Loucy (cell line): ENCODE data around the gene IQCN.

Experiments used
- H2AFZ ChIP-seq: fragments of 200-600 bp; sonication (generic); 2 replicates; pipeline ENCODE4 v1.6.0; 2016; ENCODE audit warnings: antibody characterized with exemption, mild to moderate bottlenecking, low read length, moderate library complexity
- H3F3A ChIP-seq: fragments of 200-600 bp; 2 replicates; pipeline ENCODE4 v1.6.0; 2016; ENCODE audit warnings: antibody characterized with exemption, low read depth, mild to moderate bottlenecking
- H3K27me3 ChIP-seq: fragments of 200-600 bp; sonication (generic); 2 replicates; pipeline ENCODE4 v1.6.1; 2014; ENCODE audit warnings: low read length, mild to moderate bottlenecking; ENCODE audit not compliant: insufficient read depth, poor library complexity, severe bottlenecking
- H3K36me3 ChIP-seq: fragments of 200-600 bp; sonication (generic); 2 replicates; pipeline ENCODE4 v1.6.1; 2016; ENCODE audit warnings: low read length; ENCODE audit not compliant: insufficient read depth
- H3K4me1 ChIP-seq: fragments of 200-600 bp; sonication (generic); 2 replicates; pipeline ENCODE4 v1.5.1; 2014; ENCODE audit warnings: low read length, mild to moderate bottlenecking; ENCODE audit not compliant: insufficient read depth, poor library complexity, severe bottlenecking
- H3K4me2 ChIP-seq: fragments of 200-600 bp; sonication (generic); 2 replicates; pipeline ENCODE4 v1.6.0; 2014; ENCODE audit warnings: antibody characterized with exemption, low read length, low read depth, mild to moderate bottlenecking; ENCODE audit not compliant: poor library complexity, severe bottlenecking
- H3K4me3 ChIP-seq: fragments of 200-600 bp; sonication (generic); 2 replicates; pipeline ENCODE4 v1.5.1; 2014; ENCODE audit warnings: low read length, mild to moderate bottlenecking, mixed read lengths; ENCODE audit not compliant: poor library complexity, severe bottlenecking
- H3K79me2 ChIP-seq: fragments of 200-600 bp; sonication (generic); 2 replicates; pipeline ENCODE4 v1.6.1; 2014; ENCODE audit warnings: low read length; ENCODE audit not compliant: insufficient read depth
- H3K9ac ChIP-seq: fragments of 200-600 bp; sonication (generic); 2 replicates; pipeline ENCODE4 v1.6.0; 2014; ENCODE audit warnings: mild to moderate bottlenecking, low read depth, low read length, moderate library complexity; ENCODE audit not compliant: poor library complexity, severe bottlenecking
- H3K9me2 ChIP-seq: fragments of 200-600 bp; sonication (generic); replicated peaks from 2 replicates; pipeline ENCODE4 v1.6.1; 2016; ENCODE audit warnings: low read depth, low read length, mixed read lengths
- H3K9me3 ChIP-seq: fragments of 200-600 bp; sonication (generic); 2 replicates; pipeline ENCODE4 v1.6.1; 2014; ENCODE audit warnings: mild to moderate bottlenecking, antibody characterized with exemption, low read length, low read depth; ENCODE audit not compliant: insufficient read depth
- H4K20me1 ChIP-seq: fragments of 200-600 bp; sonication (generic); 2 replicates; pipeline ENCODE4 v1.6.0; 2014; ENCODE audit warnings: antibody characterized with exemption, low read length, mild to moderate bottlenecking; ENCODE audit not compliant: insufficient read depth, poor library complexity, severe bottlenecking
- EZH2phosphoT487 ChIP-seq: fragments of 200-600 bp; IDR thresholded peaks from 2 replicates; pipeline ENCODE4 v1.6.1; 2018; ENCODE audit warnings: antibody characterized with exemption, mild to moderate bottlenecking, moderate library complexity, borderline replicate concordance
- TF ChIP-seq, protein P1 (sequence below): fragments of 200-600 bp; sonication (generic); conservative IDR thresholded peaks from 2 replicates; pipeline ENCODE4 v1.5.1; 2014; ENCODE audit warnings: mild to moderate bottlenecking, antibody characterized with exemption, low read length

Gene IQCN

DNA sequence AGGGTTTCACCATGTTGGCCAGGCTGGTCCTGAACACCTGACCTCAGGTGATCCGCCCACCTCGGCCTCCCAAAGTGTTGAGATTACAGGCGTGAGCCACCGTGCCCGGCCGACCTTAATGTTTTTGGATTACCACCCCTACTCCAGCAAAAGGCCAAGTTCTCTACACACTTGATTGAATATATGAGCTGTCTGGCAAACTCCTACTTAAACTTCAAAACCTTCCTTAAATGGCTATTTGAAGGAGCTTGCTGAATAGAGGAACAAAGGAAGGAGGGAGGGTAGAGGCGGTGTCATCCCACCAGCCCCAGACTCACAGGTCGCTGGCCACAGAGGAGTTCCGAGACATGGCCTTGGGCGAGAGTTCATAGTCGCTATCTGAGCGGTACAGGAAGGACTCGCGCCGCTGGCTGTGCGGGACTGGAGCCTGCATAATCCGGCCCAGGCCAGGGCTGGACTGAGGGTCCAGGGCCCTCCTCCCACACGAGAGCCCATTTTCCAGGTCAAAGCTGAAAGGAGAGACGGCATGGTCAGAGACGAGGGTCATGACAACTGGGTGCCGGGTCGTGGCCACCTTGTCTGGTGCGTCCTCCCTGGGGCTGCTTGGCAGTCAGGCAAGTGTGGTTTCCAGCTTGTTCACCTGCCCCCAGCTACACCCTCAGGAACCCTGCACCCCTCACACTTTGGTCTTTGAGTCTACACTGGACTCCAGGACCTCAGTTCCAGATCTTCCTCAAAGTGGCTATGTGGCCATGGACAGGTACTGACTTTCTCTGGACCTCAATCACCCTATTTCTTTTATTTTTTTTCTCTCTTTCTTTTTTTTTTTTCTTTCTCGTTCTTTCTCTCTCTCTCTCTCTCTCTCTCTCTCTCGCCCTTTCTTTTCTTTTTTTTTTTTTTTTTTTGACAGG is 52.2 kb downstream of the IQCN start:
- no peaks in the 10 kb centered on the region for H3K9me3 ChIP-seq
- no peaks in the 10 kb centered on the region for H3K36me3 ChIP-seq
- H3F3A ChIP-seq: no peaks in the 10 kb centered on the region
- no peaks in the 10 kb centered on the region for H3K79me2 ChIP-seq
- no peak overlapping the region for H3K9ac ChIP-seq
- H3K4me1 ChIP-seq: no peaks in the 10 kb centered on the region
- H3K4me2 ChIP-seq: no peak overlapping the region
- H3K9me2 ChIP-seq: no peaks in the 10 kb centered on the region
- H3K4me3 ChIP-seq: no peak overlapping the region
- H4K20me1 ChIP-seq: no peaks in the 10 kb centered on the region
- no peak overlapping the region for H2AFZ ChIP-seq
- no peaks in the 10 kb centered on the region for H3K27me3 ChIP-seq
- TF ChIP-seq, protein P1, sequence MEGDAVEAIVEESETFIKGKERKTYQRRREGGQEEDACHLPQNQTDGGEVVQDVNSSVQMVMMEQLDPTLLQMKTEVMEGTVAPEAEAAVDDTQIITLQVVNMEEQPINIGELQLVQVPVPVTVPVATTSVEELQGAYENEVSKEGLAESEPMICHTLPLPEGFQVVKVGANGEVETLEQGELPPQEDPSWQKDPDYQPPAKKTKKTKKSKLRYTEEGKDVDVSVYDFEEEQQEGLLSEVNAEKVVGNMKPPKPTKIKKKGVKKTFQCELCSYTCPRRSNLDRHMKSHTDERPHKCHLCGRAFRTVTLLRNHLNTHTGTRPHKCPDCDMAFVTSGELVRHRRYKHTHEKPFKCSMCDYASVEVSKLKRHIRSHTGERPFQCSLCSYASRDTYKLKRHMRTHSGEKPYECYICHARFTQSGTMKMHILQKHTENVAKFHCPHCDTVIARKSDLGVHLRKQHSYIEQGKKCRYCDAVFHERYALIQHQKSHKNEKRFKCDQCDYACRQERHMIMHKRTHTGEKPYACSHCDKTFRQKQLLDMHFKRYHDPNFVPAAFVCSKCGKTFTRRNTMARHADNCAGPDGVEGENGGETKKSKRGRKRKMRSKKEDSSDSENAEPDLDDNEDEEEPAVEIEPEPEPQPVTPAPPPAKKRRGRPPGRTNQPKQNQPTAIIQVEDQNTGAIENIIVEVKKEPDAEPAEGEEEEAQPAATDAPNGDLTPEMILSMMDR: no peak
- no peak for TF ChIP-seq EZH2phosphoT487

DNA sequence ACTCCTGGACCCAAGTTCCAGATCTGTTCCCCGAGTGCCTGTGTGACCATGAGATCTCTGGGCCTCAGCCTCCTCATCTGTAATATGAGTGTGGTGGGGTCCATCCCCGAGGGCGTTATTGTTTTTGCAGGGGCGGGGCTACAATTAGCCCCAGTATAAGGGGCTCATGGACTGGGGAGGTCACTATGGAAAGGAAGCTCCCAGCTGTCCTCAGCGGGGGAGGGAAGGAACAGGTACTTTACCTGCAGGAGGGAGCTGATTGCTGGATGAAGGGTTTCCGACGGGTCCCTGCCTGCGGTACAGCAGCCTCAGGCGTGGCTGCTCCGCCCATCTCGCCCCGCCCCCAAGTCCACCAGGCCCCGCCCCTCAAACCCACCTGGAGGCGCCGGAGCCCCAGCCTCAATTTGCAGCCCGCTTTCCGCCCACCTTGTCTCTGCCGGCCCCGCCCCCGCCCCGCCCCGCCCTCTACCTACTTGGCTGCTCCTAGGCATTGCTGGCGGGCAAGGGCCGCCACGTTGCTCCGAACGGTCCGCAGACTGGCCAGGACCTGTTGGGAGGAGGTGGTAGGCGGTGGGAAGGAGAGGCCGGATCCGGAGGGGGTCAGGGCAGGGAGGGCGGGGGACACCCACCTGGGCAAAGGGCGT is 53.5 kb downstream of the IQCN start:
- Histone ChIP-seq H3K4me2 (no peak overlapping the region), H3K4me3 (no peak overlapping the region), H3K9ac (no peak overlapping the region)

DNA sequence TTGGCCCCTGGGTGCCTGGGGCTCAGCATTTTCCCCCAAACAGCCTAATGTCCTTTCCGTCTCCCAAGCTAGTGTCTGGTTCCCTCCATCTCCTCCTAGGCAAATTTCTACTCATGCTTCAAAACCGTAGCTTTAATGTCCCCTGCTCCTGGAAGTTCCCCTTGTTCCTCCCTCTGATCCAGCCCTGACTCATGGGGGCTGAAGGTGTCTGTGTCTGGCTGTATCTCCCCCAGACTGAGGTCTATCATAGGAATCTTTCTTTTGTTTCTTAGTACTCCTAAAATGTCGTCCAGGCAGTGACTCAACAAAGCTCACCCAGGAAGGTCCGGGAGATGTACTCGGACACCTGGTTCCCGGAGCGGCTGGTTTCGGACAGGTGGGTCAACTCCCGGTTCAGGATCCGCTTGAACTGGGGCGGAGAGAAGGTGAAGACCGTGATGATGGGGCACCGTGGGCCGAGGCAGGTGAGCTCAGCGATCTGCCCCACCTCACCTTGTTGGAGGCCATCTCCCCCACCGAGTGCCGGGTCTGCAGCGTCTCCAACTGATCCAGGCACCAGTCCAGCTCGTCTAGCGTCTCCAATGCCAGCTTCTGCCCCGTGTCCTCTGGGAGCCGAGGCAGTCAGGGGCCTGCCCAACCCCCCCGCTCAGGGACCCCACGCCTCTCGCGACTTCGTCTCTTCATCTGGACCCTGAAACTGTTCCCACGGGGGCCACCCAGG is 54.2 kb downstream of the IQCN start:
- TF ChIP-seq EZH2phosphoT487: no peak
- TF ChIP-seq, protein P1: no peak
- no peak overlapping the region for H3K4me3 ChIP-seq
- H3K27me3 ChIP-seq: no peaks in the 10 kb centered on the region
- no peaks in the 10 kb centered on the region for H3K4me1 ChIP-seq
- H3K9me2 ChIP-seq: no peaks in the 10 kb centered on the region
- H3F3A ChIP-seq: no peaks in the 10 kb centered on the region
- H3K9me3 ChIP-seq: no peaks in the 10 kb centered on the region
- no peak overlapping the region for H3K4me2 ChIP-seq
- H2AFZ ChIP-seq: no peak overlapping the region
- no peaks in the 10 kb centered on the region for H4K20me1 ChIP-seq
- no peaks in the 10 kb centered on the region for H3K36me3 ChIP-seq
- no peaks in the 10 kb centered on the region for H3K79me2 ChIP-seq
- no peak overlapping the region for H3K9ac ChIP-seq

More for the DNA sequence above, 53.5 kb downstream of the IQCN start:
- Histone ChIP-seq H4K20me1 (no peaks in the 10 kb centered on the region), H3K27me3 (no peaks in the 10 kb centered on the region), H3K4me1 (no peaks in the 10 kb centered on the region), H3K9me2 (no peaks in the 10 kb centered on the region), H3K36me3 (no peaks in the 10 kb centered on the region), H3K9me3 (no peaks in the 10 kb centered on the region), H3K79me2 (no peaks in the 10 kb centered on the region), H2AFZ (no peak overlapping the region), H3F3A (no peaks in the 10 kb centered on the region)
- TF ChIP-seq EZH2phosphoT487: no peak
- TF ChIP-seq, protein P1: no peak
